PC-3 (cell line): Measurements from ENCODE around the gene CALN1.

ENCODE experiments used
- CTCF ChIP-seq: fragments of 300-600 bp; sonication (generic); conservative IDR thresholded peaks from 2 replicates; pipeline ENCODE4 v1.5.1; 2017; ENCODE audit warnings: antibody characterized with exemption, low read depth, mild to moderate bottlenecking, low read length
- EZH2phosphoT487 ChIP-seq: fragments of 300-600 bp; sonication (generic); IDR thresholded peaks from 2 replicates; pipeline ENCODE4 v1.6.1; 2018; ENCODE audit warnings: mild to moderate bottlenecking, antibody characterized with exemption, low read length, borderline replicate concordance

GRCh38 chr7:72298091-72298490 is 114.0 kb downstream of the CALN1 start:
- TF ChIP-seq CTCF (no peak), EZH2phosphoT487 (no peak)
